B cell (primary cell): ENCODE data around the gene TMC7. TPM values are rescaled to one million over a fixed set of nuclear protein-coding genes. Genes with fewer than 3 reads are reported as not detected.

Experiments
- ATAC-seq: fragments of 200-7000 bp; cut with Tn5 transposase; one replicate; pipeline ENCODE4 v1.10.0; 2021; ENCODE audit warnings: low read depth, mild to moderate bottlenecking, moderate number of reproducible peaks, moderate library complexity
- CTCF ChIA-PET: fragments of 350-600 bp; sonication (Branson Sonifier 250); formaldehyde crosslinking; loops from one replicate; lab custom pipeline; 2021; ENCODE audit warnings: antibody characterized with exemption, inconsistent platforms; lab: Charles Lee
- POLR2A ChIA-PET: fragments of 350-600 bp; sonication (Branson Sonifier 250); formaldehyde crosslinking; loops from one replicate; lab custom pipeline; 2021; ENCODE audit warnings: antibody characterized with exemption; lab: Charles Lee
- DNase-seq: peaks from one replicate; pipeline ENCODE4 v3.0.0; 2013
- H2AFZ ChIP-seq: 2 replicates; pipeline ENCODE4 v1.6.1; 2012; ENCODE audit warnings: mild to moderate bottlenecking, low read depth, low read length; ENCODE audit not compliant: insufficient read depth, poor library complexity, severe bottlenecking
- H3K27ac ChIP-seq, 2 donors: 1 replicate in 1 of 2; 2 replicates in 1 of 2; pipeline ENCODE4 v1.5.1; 2012 to 2013; ENCODE audit warnings: low read length in 2 of 2, mild to moderate bottlenecking in 2 of 2, moderate library complexity in 1 of 2
- H3K27me3 ChIP-seq, 4 experiments: fragments of 200-600 bp in 1 of 4; sonication (generic) in 1 of 4; replicated peaks in 1 of 4; 1 replicate in 2 of 4; 2 replicates in 2 of 4; pipeline versions ENCODE4 v1.6.1 to v1.7.0; 2013 to 2016; ENCODE audit warnings: low read length in 3 of 4, mild to moderate bottlenecking in 2 of 4, mixed read lengths in 1 of 4, moderate library complexity in 1 of 4; ENCODE audit not compliant: insufficient read depth in 4 of 4, control insufficient read depth in 3 of 4; ENCODE audit errors: control extremely low read depth in 1 of 4
- H3K36me3 ChIP-seq, 2 experiments: replicated peaks in 1 of 2; 1 replicate in 1 of 2; 2 replicates in 1 of 2; pipeline versions ENCODE4 v1.6.1 to v1.7.1; 2013; ENCODE audit warnings: low read length in 1 of 2; ENCODE audit not compliant: insufficient read depth in 2 of 2, control insufficient read depth in 1 of 2; ENCODE audit errors: control extremely low read depth in 1 of 2, extremely low read depth in 1 of 2
- H3K4me1 ChIP-seq, 2 donors: fragments of 200-600 bp in 1 of 2; sonication (generic) in 1 of 2; 1 replicate in 1 of 2; 2 replicates in 1 of 2; pipeline versions ENCODE4 v1.5.1 to v1.6.1; 2013 to 2017; ENCODE audit warnings: low read length in 2 of 2; ENCODE audit not compliant: control insufficient read depth in 2 of 2, insufficient read depth in 2 of 2
- H3K4me2 ChIP-seq: replicated peaks from 2 replicates; pipeline ENCODE3; 2012; ENCODE audit warnings: mild to moderate bottlenecking, low read depth, low read length; ENCODE audit not compliant: poor library complexity, severe bottlenecking
- H3K4me3 ChIP-seq, 5 experiments: fragments of 200-600 bp in 1 of 5; sonication (generic) in 1 of 5; 1 replicate in 3 of 5; 2 replicates in 2 of 5; pipeline versions ENCODE4 v1.5.1 to v1.7.0; 2011 to 2016; ENCODE audit warnings: low read length in 4 of 5, mild to moderate bottlenecking in 4 of 5, low read depth in 2 of 5, control low read depth in 1 of 5, moderate library complexity in 1 of 5; ENCODE audit not compliant: insufficient read depth in 1 of 5; ENCODE audit errors: control extremely low read depth in 1 of 5, extremely low read depth in 1 of 5
- H3K79me2 ChIP-seq: fragments of 200-600 bp; sonication (generic); one replicate; pipeline ENCODE4 v1.6.0; 2016; ENCODE audit warnings: low read length; ENCODE audit not compliant: control insufficient read depth, insufficient read depth
- H3K9ac ChIP-seq: fragments of 200-600 bp; sonication (generic); 2 replicates; pipeline ENCODE4 v1.6.1; 2017; ENCODE audit warnings: mild to moderate bottlenecking, low read length, moderate library complexity
- H3K9me3 ChIP-seq, 3 donors: one replicate each; pipeline versions ENCODE4 v1.6.1 to v1.7.1; 2013; ENCODE audit warnings: low read length in 2 of 3; ENCODE audit not compliant: control insufficient read depth in 2 of 3, insufficient read depth in 1 of 3; ENCODE audit errors: control extremely low read depth in 1 of 3
- H4K20me1 ChIP-seq: 2 replicates; pipeline ENCODE4 v1.6.0; 2012; ENCODE audit warnings: mild to moderate bottlenecking, low read length; ENCODE audit not compliant: insufficient read depth, control insufficient read depth, poor library complexity, severe bottlenecking
- H3K27ac Mint-ChIP-seq: one replicate; pipeline ENCODE4 v1.8.0; 2021; ENCODE audit warnings: mixed read lengths
- H3K27me3 Mint-ChIP-seq: one replicate; pipeline ENCODE4 v1.8.0; 2021; ENCODE audit warnings: mixed read lengths
- H3K4me1 Mint-ChIP-seq: one replicate; pipeline ENCODE4 v1.8.0; 2021; ENCODE audit warnings: mixed read lengths
- H3K4me3 Mint-ChIP-seq: one replicate; pipeline ENCODE4 v1.8.0; 2021; ENCODE audit warnings: mixed read lengths
- H3K9me3 Mint-ChIP-seq: one replicate; pipeline ENCODE4 v1.8.0; 2022; ENCODE audit warnings: mixed read lengths; ENCODE audit not compliant: insufficient read depth
- EZH2 ChIP-seq: IDR thresholded peaks from 2 replicates; pipeline ENCODE4 v1.6.1; 2012; ENCODE audit warnings: borderline replicate concordance, low read depth, mild to moderate bottlenecking, moderate library complexity, low read length; ENCODE audit not compliant: insufficient read depth, poor library complexity, severe bottlenecking
- WGBS: methylation state at CpG from one replicate; pipeline ENCODE4 v1.1.5; 2013; ENCODE audit warnings: missing lambda C conversion rate; ENCODE audit not compliant: insufficient coverage; 5-methylcytosine and 5-hydroxymethylcytosine counted together
- intact Hi-C: fragments of 100-400 bp; cut with micrococcal nuclease; formaldehyde crosslinking; loops from one replicate; pipeline ENCODE4 v1.10.0; 2022
- polyA minus RNA-seq: library from RNA; depleted of rRNA, polyadenylated mRNA; stranded (reverse); fragments of >200 nt; gene quantifications from 2 replicates; pipeline ENCODE4 v1.2.3, GENCODE V29; 2012
- polyA plus RNA-seq: library from polyadenylated mRNA; depleted of rRNA; stranded (reverse); fragments of >200 nt; gene quantifications from 2 replicates; pipeline ENCODE4 v1.2.3, GENCODE V29; 2012
- total RNA-seq, 2 donors: library from RNA; stranded (reverse); fragments of 120-200 nt in 1 of 2; gene quantifications; 1 replicate in 1 of 2; 2 replicates in 1 of 2; pipeline versions ENCODE4 v1.2.3 to v1.2.4, GENCODE V29; 2013 to 2022
- TF ChIP-seq, protein P1 (sequence below): fragments of 200-600 bp; IDR thresholded peaks from one replicate; pipeline ENCODE4 v1.8.0; 2022; ENCODE audit warnings: antibody characterized with exemption, mild to moderate bottlenecking

The TMC7 gene
- not detected in 2 replicates for total RNA-seq
- total RNA-seq (2013), result 0.02 TPM
- polyA plus RNA-seq, result 0.04 TPM in 1 of 2 replicates, not detected in the other
- polyA minus RNA-seq, result not detected in 2 replicates

DNA sequence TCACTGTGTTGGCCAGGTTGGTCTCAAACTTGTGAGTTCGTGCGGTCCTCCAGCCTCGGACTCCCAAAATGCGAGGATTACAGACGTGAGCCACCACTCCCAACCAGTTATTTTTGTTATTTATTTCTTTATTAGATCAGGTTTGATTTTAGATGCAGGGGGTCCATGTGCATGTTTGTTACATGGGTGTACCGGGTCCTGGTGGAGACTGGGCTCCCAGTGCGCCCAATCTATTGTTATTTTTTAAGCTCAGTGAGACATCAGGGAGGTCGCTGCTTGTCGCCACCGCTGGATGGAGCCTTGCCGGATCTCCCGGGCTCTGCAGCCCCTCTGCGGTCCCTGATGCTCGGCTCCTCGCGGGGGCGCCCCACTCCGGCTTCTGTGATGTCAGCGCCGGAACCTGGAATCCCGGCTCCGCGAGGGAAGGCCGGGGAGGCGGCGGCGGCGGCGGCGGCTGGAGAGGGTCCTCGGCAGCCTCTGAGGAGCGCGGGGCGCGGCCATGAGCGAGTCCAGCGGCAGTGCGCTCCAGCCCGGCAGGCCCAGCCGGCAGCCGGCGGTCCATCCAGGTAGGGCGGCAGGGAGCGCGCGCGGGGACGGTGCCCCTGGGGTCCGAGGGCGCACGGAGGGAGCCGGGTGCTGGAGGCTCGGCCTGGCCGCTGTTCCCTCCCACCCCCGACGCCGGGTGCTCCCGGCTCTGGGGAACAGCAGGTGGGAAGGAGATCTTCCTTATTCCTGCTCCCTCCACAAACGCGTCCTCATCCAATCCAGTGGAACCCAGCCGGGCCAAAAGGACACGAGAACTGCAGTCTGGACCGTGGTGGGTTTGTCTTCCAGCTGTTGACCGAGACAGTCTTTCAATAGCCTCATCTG lies at the start of gene TMC7:
TSS of gene TMC7 (plus strand) at position 370 of the 870 bp plus-strand sequence. CDS start at position 500, 130 bp downstream.
- WGBS, result 3% methylated on average over 59 of the region's 64 CpGs
- Histone ChIP-seq H3K9me3 (no peaks in the 10 kb centered on the region), H2AFZ (peak within 1 kb of the TSS; percentile 33), H3K4me1 (peaks cover 0 to 9% of the 10 kb centered on the region in 2 donors), H3K4me3 (no peak within 1 kb of the TSS), H3K27ac (no peak within 1 kb of the TSS), H3K27me3 (peaks cover 0 to 14% (median 7%) of the 10 kb centered on the region in 4 experiments), H3K36me3 (no peaks in the 10 kb centered on the region), H3K9ac (no peak within 1 kb of the TSS), H3K79me2 (no peaks in the 10 kb centered on the region), H3K4me2 (peak within 1 kb of the TSS; percentile 42), H4K20me1 (no peaks in the 10 kb centered on the region)
- peaks cover 32% of the 10 kb centered on the region for H3K27me3 Mint-ChIP-seq
- TF ChIP-seq EZH2, result no peak
- TF ChIP-seq, protein P1, sequence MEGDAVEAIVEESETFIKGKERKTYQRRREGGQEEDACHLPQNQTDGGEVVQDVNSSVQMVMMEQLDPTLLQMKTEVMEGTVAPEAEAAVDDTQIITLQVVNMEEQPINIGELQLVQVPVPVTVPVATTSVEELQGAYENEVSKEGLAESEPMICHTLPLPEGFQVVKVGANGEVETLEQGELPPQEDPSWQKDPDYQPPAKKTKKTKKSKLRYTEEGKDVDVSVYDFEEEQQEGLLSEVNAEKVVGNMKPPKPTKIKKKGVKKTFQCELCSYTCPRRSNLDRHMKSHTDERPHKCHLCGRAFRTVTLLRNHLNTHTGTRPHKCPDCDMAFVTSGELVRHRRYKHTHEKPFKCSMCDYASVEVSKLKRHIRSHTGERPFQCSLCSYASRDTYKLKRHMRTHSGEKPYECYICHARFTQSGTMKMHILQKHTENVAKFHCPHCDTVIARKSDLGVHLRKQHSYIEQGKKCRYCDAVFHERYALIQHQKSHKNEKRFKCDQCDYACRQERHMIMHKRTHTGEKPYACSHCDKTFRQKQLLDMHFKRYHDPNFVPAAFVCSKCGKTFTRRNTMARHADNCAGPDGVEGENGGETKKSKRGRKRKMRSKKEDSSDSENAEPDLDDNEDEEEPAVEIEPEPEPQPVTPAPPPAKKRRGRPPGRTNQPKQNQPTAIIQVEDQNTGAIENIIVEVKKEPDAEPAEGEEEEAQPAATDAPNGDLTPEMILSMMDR, result no peak
- no peak within 1 kb of the TSS for H3K27ac Mint-ChIP-seq
- peaks cover 2% of the 10 kb centered on the region for H3K4me1 Mint-ChIP-seq
- peak; percentile 18 for DNase-seq
- intact Hi-C loops, result no loop called here
- CTCF ChIA-PET, result interaction anchor here (0.8 kb wide), 1 partner anchor 183 kb away, joined by 3 read pairs; the partner anchor contains the start of gene ARL6IP1
- POLR2A ChIA-PET, result no interaction called here
- H3K4me3 Mint-ChIP-seq, result no peak within 1 kb of the TSS
- no peak for ATAC-seq
- H3K9me3 Mint-ChIP-seq, result no peaks in the 10 kb centered on the region
